Activated naive CD8-positive, alpha-beta T cell treated with anti-CD3 and anti-CD28 coated beads, Interleukin-2, amount 50 U/mL, for 16 hours (primary cell): ENCODE results near the gene CNTD1.

Experiments used
- DNase-seq: peaks from one replicate; pipeline ENCODE4 v3.0.0-alpha.2; 2020; ENCODE audit warnings: low read depth, low spot score

Gene CNTD1

DNA sequence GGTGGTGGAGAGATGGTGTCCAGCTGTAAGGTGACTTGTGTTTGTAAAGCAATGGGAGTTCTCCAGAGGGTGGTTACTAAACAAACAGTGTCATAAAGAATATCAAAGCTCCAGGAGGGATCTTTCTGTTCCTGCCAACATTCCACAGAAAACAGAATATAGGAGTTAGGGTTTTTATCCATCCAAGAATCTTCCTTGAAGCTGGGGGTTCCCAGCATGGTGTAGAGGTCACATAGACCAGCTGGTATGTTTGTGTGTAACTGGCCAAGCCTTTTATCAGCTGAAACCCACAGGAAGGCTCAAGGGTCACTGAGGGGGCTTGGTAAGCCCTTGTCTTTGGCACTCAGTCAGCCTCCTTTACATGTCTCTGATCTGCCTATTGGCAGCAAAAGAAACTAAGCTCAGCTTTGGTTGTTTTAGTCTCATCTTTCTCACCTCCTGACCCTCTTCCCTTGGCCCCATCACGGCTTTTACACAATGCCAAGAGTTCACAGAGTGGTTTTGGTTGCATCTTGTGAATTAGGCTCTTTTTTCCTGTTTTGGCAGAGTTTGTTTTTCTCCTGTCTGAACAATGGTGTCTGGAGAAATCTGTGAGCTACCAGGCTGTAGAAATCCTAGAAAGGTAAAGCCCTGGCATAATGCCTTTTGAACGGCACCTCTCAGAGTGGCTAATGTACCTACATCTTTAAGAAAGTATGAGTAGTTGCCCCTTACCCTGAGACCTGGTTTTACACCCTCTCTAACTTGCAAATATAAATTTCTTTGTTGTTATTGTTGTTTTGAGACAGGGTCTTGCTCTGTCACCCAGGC, 4.6 kb downstream of the CNTD1 start:
- no peak for DNase-seq

DNA sequence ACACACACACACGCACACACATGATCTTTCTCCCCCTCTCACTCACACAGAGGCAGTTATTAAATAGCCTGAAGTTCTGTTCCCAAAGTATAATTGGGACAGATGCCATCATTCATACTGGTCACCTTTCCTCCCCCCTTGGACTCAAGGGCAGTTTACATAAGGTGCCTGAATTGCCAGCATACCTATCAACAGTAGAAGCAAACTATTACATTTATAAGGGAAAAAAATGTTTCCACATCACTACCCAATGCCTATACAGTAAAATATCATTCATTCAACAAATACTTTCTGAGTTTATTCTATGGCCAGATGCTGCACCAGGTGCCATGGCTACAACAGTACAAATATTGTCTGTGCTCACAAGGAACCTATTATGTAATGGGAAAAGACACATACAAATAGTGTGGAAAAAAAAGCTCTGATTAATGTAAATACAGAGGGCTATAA, 6.3 kb downstream of the CNTD1 start:
- DNase-seq, result no peak

DNA sequence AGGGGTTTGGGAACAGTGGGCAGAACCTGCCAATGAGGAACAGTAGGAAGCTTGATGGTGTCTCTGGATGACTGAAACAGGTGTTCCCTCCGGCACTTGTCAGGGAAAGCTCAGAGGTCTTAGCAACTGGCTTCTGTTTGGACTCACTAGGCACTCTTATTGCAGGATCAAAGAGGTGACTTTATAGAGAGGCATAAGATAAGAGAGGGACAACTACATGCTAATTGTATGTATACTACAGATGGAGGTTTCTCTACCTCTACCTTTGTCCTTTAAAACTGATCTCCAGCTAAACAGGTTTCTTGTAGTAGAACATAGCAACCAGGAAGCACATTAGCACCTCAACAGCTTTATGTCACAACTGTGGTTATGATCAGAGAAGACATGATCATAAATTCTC, 7.6 kb downstream of the CNTD1 start:
- DNase-seq, result no peak

DNA sequence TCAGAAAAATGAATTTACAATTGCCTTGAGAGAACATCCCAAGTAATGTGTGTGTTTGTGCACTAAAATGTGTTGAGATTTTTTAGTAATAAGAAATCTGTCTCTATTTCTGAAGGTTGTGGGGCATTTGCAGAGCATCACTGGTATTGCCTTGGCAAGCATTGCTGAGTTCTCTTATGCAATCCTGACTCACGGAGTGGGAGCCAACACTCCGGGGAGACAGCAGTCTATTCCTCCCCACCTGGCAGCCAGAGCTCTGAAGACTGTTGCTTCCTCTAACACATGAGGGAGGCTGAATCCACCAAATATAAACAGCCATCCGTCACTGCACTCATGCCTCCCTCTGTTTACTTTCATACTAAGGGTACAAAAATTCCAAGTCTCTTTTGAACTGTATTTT, 10.6 kb downstream of the CNTD1 start:
- DNase-seq, result no peak

DNA sequence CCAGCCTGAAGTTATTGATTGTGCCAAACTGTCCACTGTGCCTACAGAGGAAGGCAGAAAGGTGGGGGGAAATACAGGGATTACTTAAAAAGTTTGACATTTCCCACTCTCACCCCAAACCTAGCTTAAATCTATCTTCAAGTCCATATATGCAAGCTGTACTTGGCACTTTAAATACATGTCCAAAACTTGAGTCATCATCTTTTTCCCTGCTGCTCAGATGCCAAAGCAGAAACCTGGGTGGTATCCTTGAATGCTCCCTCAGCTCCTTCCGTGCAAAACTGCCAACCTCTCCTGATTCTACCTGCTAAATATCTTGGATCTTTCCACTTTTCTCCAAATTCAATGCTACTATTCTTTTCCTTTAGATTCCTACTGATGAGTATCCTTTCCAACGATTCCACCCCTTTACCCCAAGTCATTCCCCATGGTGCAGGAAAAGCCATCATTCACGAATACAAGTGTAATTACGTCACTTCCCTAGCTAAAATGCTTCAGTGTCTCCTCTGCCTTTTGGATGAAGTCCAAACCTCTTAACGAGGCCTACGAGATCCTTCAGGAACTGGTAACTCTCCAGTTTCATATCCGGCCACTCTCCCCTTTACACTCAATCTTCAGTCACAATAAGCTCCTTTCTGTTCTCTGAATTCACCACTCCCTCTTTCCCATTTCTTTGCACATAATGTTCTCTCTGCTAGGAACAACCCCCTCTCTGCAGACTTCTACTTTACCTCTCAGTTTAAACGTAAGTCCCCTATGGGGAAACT, 16.2 kb downstream of the CNTD1 start:
- no peak for DNase-seq

DNA sequence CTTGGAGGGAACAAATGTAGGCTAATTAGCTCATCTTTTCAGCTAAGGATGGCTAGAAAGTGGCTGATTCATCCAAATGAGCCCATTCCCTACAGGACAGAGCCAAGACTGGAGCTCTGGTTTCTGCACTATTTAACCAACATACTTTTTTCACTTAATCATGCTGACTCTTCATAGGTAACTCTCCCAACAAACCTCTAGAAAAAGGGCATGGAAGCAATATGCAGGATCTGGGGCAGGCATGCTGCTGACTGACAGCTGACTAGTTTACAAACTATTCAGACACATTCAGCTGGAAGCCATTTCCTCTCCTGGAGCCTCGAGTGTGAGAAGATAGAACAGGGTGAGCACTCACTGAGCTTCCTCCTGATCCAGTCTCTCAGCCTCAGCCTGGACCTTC, 19.2 kb downstream of the CNTD1 start:
- no peak for DNase-seq

DNA sequence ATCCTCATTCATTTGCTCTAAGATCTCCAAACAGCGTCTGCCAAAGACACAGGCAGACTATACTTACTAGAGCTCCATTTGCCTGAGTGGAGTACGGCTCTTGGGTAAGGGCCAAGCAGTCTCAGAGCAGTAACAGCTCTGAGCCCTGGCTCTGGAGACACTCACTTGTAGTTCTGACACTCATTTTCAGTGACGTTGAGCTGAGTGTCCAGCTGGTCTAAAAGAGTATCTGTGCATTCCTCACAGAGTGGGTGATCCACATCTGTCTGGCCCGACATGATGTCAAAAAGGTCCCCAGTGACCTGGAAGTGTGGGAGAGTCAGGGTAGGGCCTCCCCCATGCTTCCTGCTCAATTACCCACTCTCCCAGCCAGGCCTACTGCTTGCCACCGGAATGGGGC, 19.7 kb downstream of the CNTD1 start:
- DNase-seq, result no peak

DNA sequence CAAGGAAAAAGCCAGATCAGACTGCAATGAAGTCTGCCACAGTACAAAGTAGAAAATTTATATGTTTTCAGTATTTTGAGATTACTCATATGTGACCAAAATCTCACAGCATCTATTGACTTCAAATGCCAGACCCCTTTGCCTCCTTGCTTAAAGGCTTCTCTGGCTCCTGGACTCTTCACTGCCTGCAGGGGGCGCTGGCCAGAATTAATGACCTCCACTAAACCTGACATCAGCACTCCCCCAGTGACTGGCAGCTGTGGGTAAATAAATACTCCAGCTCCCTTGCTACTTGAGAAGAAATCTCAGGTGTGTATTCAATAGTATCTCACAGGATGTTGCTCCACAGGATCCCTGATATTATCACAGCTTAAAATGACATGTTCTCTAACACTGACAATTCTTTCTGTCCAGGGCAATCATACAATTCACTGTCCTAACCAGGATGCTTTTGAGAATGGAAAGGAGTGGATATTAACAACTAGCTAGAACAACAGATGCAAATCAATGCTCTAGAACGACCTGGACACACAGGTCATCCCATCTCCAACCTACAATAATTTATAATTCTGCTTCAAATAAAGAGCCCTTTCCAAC, 21.4 kb downstream of the CNTD1 start:
- DNase-seq, result peak; percentile 45

DNA sequence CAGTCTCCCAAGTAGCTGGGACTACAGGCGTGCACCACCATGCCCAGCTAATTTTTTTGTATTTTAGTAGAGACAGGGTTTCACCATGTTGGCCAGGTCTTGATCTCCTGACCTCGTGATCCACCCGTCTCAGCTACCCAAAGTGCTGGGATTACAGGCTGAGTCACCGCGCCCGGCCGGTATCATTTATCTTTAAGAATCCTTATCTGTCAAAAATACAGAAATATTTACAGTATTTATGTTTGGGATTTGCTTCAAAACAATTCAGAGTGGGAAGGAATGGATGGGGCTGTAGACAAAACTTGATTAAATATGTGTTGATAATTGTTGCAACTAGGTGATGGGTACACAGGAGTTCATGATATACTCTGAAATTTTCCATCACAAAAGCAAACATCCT, 22.5 kb downstream of the CNTD1 start:
- DNase-seq, result no peak

DNA sequence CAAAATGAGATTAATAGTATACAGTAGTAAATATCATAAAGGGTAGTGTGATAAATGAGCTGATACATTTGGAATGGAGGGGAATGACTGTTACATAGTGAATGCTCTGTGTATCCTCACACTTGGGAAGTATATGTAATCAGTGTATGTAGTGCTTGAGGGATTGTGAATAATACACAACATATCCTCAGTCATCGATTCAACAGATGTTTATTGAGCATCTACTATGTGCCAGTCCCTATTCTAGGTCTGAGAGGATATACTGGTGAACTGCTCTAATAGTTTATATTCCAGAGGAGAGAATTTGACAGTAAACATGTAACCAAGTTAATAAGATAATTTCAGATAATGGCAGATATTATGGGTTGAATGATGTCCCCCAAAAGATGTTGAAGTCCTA, 28.8 kb downstream of the CNTD1 start:
- DNase-seq, result no peak

DNA sequence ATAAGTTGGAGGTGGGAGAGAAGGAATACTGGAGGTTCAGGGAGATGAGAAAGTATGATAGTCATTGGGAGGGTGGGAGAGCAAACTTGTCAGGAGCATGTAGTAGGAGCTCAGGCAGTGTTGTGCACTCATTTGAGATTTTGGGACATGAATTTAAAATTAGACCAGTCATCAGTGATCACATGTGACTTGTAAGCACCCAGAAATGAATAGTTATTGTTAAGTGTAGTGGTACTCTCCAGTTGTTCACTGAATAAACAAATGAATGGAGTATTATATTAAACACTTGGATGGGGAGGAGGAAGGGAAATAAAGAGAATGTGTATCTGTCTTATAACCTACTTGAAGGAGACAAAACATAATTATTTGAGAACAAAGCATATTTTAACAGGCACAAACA, 32.3 kb downstream of the CNTD1 start:
- DNase-seq, result no peak

DNA sequence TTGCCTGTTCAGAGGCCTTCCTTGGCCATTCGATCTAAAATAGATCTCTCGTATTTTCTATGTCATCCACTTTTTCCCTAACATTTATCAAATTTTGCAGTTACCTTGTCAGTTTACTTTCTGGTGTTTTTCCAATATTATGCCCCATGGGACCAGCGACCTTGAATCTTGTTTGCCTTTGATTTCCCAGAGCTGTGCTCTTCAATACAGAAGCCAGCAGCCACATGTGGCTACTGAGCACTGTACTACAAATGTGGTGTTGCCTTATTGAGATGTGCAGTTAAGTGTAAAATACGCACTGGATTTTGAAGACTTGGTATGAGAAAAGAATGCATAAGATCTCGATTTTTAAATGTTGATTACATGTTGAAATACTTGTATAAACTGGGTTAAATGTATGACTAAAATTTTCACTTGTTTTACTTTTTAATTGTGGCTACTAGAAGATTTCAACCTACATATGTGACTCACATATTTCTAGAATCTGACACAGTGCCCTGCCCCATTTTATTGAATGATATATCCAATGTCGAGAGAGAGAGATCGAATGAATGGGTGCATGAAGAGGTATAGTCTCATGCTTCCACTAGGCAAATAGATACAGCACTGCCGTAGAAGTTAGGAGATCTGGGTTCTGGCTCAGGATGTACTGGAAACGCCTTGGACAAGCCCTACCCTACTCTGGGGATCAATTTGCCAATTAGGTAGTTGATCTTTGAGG, 33.7 kb downstream of the CNTD1 start:
- DNase-seq, result no peak

DNA sequence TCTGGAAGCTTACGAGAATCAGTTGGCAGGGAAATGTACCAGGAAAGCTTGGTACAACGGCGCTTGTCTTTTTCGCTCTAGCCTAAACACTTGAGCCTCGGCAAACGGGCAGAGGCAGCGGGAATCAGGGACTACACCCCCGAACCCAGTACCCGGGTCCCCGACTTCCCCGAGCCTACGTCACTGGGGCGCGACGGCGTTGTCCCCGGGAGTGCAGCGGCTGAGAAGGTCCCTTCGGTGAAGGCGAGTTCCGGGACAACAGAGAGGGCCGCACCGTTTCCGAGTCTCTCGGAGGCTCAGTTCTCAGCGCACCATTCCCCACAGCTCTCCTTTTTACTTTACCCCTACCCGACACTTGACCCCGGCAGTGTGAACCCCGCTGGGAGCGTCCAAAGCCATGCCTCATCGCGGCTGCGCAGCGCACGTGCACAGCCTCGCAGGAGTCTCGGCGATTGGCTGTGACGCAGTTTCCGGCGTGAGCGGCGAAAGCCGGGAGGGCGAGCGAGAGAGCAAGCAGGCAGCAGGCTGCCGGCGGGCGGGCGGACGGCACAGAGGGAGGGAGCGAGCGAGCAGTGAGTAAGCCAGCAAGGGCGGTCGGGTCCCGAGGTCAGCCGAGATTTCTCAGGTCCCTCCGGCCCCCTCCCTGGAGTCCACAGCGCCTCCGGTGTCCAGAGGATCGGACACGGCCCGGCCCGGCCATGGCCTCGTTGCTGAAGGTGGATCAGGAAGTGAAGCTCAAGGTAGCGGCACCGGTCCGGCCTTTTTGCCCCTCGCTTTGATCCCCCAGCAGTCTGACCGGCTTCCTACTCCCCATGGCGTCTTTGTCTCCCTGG, 34.5 kb downstream of the CNTD1 start, which contains the start of gene PSME3:
Gene PSME3, plus strand, starts transcription at position 464 of the 833 bp plus-strand sequence. Its CDS starts 235 bp downstream, at position 699.
- DNase-seq, result peak; percentile 78

DNA sequence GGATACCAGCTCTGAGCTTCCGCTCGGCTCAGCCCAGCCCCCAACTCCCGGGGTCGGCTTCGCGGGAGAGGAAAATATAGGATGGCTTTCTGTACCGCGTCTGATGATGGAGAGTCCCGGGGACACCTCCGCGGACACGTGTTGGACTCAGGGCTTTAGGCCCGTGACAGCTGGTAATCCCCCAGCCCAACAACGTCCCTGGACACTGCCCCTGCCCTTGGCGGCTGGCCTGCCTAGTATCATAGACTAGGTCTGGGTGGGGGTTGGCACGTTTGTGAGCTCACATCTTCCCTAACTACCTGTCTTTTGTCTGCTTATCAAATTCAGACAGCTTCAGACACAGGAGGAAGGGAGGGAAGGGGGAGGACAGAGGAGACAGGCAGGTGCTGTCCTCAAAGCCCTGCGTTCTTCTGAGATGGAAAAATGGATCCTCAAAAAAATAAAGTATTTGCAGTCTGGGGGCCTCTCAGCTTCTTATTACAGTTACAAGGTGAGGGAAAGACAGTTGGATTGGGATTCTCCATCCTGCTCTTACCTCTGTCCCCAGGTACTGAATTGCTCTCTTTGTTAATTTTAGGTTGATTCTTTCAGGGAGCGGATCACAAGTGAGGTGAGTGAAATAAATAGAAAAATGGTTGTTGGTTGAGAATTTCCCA, 35.2 kb downstream of the CNTD1 start:
- no peak for DNase-seq

DNA sequence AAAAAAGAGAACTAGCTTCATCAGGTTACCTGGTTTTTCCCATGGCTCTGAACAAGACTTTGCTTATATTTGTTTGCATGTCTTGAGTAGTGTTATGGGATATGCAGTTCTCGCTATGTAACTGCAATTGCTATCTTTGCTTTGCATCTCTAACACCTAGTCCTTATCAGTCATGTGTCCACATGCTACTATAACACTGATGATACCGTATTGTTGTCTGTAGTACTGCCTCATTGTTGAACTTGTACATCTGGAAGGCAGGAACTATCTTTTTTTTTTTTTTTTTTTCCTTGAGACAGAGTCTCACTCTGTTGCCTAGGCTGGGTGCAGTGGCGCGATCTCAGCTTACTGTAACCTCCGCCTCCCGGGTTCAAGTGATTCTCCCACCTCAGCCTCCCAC, 37.1 kb downstream of the CNTD1 start:
- no peak for DNase-seq

DNA sequence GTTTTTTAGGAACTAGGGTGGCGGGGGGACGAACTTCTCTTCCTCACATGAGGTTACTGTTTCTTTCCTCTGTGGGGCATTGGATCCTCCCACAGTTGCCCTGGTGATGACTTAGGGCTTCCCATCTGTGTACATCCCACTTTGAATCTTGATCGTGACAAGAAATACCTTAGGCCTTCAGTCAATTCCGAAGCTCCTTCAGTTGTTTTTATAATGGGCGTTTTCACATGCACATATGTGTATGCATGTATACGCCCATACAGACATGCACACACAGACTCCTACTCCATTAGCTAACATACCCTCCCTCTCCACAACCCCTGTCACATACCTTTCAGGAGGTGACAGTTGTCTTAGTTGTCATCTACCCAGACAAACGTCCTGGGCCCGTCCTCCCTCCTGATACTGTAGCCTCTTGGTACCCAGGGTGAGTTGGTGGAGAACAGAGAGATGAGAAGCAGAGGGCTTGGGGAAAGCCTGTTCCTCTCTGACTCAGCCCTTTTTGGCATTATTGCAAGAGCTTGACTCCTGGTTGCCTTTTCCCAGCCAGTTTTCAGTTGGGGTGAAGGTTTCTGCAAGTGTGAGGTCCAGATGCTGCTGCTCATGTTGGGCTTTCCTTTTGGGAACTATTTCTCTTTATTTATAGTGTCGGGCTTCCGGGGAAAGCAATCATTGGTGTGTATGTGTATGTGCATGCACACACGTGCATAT, 43.5 kb downstream of the CNTD1 start:
- no peak for DNase-seq

DNA sequence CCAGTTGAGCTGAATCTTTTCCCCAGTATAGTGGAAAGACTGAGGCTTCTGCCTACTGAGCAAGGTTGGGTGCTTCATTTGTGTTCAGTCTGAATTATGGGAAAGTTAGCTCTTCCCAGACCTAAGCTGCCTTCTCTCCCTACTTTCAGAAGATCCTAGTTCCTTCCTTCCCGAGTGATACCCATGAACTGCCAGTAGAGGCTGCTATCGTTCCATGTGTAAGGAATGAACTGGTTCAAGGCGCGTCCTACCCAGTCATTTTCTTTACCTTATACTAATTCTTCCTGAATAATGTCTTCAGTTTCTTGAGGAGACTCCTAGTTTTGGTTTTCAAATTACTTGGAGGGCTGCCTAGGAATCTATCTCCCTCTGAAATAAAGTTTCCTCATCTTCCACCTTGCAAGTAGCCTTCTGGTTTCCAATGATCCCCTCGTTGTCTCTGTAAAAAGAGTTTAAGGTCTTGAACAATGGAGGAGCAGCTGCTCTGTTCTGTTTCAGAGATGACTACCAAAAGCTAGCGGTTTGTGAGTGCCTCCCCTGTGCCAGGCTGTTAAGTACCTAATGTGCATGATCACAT, 44.8 kb downstream of the CNTD1 start:
- DNase-seq, result no peak

DNA sequence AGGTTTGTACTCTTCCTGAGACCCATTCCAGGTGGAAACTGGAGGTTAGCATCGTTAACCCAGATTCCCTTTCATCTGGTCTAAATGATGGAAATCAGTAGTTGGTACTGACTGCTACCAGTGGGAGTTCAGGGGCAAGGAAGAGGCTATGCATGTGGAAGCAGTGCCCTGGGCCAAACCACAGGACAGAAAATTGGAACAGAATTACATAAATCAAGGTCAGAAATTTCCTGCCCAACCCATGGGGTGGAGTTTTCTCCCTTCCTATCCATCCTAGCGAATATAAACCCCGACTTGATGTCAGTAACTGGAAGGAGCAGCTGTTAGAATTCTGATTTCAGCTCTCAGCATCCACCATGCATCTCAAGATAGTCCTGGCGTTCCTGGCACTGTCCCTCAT, 45.6 kb downstream of the CNTD1 start, which contains the start of gene AOC2:
Gene AOC2, plus strand, starts transcription at position 310 of the 400 bp plus-strand sequence. Its CDS starts 47 bp downstream, at position 357.
- no peak for DNase-seq
